GM18868 (cell line): ENCODE data around the gene CPSF4L.
"Not testable (repeated sequence)": the region's sequence is repeated elsewhere in the genome, so short reads cannot be mapped to it uniquely, and the experiment has no call there.

Source experiments
- ATAC-seq: cut with Tn5 transposase; IDR thresholded peaks from one replicate; pipeline ENCODE4 v1.9.1; 2021; ENCODE audit warnings: mild to moderate bottlenecking, moderate library complexity; ENCODE audit not compliant: unreplicated experiment

The CPSF4L gene

GRCh38 chr17:73261617-73261951, at the start of gene CPSF4L:
Gene CPSF4L (minus strand): TSS chr17:73261880. CDS start chr17:73261818, 62 bp downstream.
- ATAC-seq: no peak

GRCh38 chr17:73311428-73311780, 49.7 kb upstream of the CPSF4L start:
- ATAC-seq: peak; percentile 10

GRCh38 chr17:73309727-73310596, 48.3 kb upstream of the CPSF4L start:
- ATAC-seq: no peak

GRCh38 chr17:73308959-73309358, 47.3 kb upstream of the CPSF4L start:
- ATAC-seq: not testable (repeated sequence)

GRCh38 chr17:73308017-73308823, 46.5 kb upstream of the CPSF4L start:
- ATAC-seq: no peak

GRCh38 chr17:73307130-73307529, 45.5 kb upstream of the CPSF4L start:
- ATAC-seq: no peak

GRCh38 chr17:73305845-73306836, 44.5 kb upstream of the CPSF4L start:
- no peak for ATAC-seq

- no peak for ATAC-seq
These were observed 43.5 kb upstream of the CPSF4L start for GRCh38 chr17:73304971-73305812.

GRCh38 chr17:73304438-73304837, 42.8 kb upstream of the CPSF4L start:
- no peak for ATAC-seq

GRCh38 chr17:73302189-73302588, 40.5 kb upstream of the CPSF4L start:
- no peak for ATAC-seq

- no peak for ATAC-seq
These were observed 39.7 kb upstream of the CPSF4L start for GRCh38 chr17:73301369-73301768.

GRCh38 chr17:73300392-73300791, 38.7 kb upstream of the CPSF4L start:
- ATAC-seq: no peak

GRCh38 chr17:73297934-73298861, 36.5 kb upstream of the CPSF4L start:
- ATAC-seq: peak; percentile 62

- ATAC-seq: no peak
These were observed 31.8 kb upstream of the CPSF4L start for GRCh38 chr17:73293480-73293911.

GRCh38 chr17:73293031-73293430, 31.4 kb upstream of the CPSF4L start:
- no peak for ATAC-seq

- ATAC-seq: no peak
These were observed 30.4 kb upstream of the CPSF4L start for GRCh38 chr17:73292031-73292531.

GRCh38 chr17:73291260-73291801, 29.7 kb upstream of the CPSF4L start:
- ATAC-seq: peak; percentile 90
